GM12892 (cell line): Measurements from ENCODE around the gene PTPRN2.
"Not testable (repeated sequence)": the region's sequence is repeated elsewhere in the genome, so short reads cannot be mapped to it uniquely, and the experiment has no call there.

ENCODE experiments used
- POLR2A ChIP-seq: IDR thresholded peaks from 2 replicates; pipeline ENCODE4 v1.6.1; 2011; ENCODE audit warnings: low read depth, low read length, control low read depth
- POLR2AphosphoS5 ChIP-seq: IDR thresholded peaks from 2 replicates; pipeline ENCODE4 v1.6.1; 2011; ENCODE audit warnings: low read depth, low read length, control low read depth
- TAF1 ChIP-seq: IDR thresholded peaks from 2 replicates; pipeline ENCODE4 v1.6.1; 2011; ENCODE audit warnings: low read depth, mild to moderate bottlenecking, control low read depth, low read length, borderline replicate concordance

DNA sequence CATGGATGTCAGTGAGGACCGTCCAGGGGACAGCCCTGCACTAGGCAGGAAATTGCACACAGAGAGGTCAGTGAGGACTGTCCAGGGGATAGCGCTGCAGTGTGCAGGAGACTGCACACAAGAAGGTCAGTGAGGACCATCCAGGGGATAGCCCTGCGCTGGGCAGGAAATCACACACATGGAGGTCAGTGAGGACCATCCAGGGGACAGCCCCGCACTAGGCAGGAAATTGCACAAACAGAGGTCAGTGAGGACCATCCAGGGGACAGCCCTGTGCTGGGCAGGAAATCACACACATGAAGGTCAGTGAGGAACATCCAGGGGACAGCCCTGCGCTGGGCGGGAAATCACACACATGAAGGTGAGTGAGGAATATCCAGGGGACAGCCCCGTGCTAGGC lies 80.4 kb downstream of the PTPRN2 start:
- not testable (repeated sequence) for TF ChIP-seq TAF1, POLR2A, POLR2AphosphoS5
